ENCODE data around the gene SCNN1B. TPM values are rescaled to one million over a fixed set of nuclear protein-coding genes. Genes with fewer than 3 reads are reported as not detected.

Gene SCNN1B
- total RNA-seq, 2 donors from 2014 or later: 9.2 to 11.8 TPM

GRCh38 chr16:23374721-23375510, 72.8 kb downstream of the SCNN1B start:
- H3K27ac ChIP-seq: no peak overlapping the region
- DNase-seq (ENCODE audit: low spot score): no peak
- H3K9me3 ChIP-seq: no peaks in the 10 kb centered on the region
- TF ChIP-seq POLR2AphosphoS5 (IDR thresholded peaks at IDR 0.05) (no peak), CTCF (IDR thresholded peaks at IDR 0.05) (no peak), POLR2A (IDR thresholded peaks at IDR 0.05) (no peak)
- H3K36me3 ChIP-seq: no peaks in the 10 kb centered on the region
- WGBS: 80% methylated on average over 17 of the region's 17 CpGs
- H3K4me1 ChIP-seq (replicated peaks): no peaks in the 10 kb centered on the region
- intact Hi-C loops (cut with DNase I): no loop called here
- H3K27me3 ChIP-seq (replicated peaks; ENCODE audit: insufficient read depth): no peaks in the 10 kb centered on the region
- H3K4me3 ChIP-seq: no peak overlapping the region

- Histone ChIP-seq H3K4me1 (replicated peaks) (no peaks in the 10 kb centered on the region), H3K27ac (no peak overlapping the region), H3K36me3 (no peaks in the 10 kb centered on the region), H3K9me3 (no peaks in the 10 kb centered on the region), H3K4me3 (no peak overlapping the region), H3K27me3 (replicated peaks; ENCODE audit: insufficient read depth) (no peaks in the 10 kb centered on the region)
- TF ChIP-seq POLR2A (IDR thresholded peaks at IDR 0.05) (no peak), CTCF (IDR thresholded peaks at IDR 0.05) (no peak), POLR2AphosphoS5 (IDR thresholded peaks at IDR 0.05) (no peak)
- intact Hi-C loops (cut with DNase I): no loop called here
- WGBS: 89% methylated on average over 7 of the region's 7 CpGs
- DNase-seq (ENCODE audit: low spot score): no peak
Measured at GRCh38 chr16:23375643-23376042, 73.5 kb downstream of the SCNN1B start.

GRCh38 chr16:23377071-23377931, 75.2 kb downstream of the SCNN1B start:
- no peak for DNase-seq (ENCODE audit: low spot score)
- TF ChIP-seq CTCF (IDR thresholded peaks at IDR 0.05) (no peak), POLR2AphosphoS5 (IDR thresholded peaks at IDR 0.05) (no peak), POLR2A (IDR thresholded peaks at IDR 0.05) (no peak)
- H3K27ac ChIP-seq: no peak overlapping the region
- no peaks in the 10 kb centered on the region for H3K36me3 ChIP-seq
- H3K4me3 ChIP-seq: no peak overlapping the region
- WGBS: 83% methylated on average over 9 of the region's 9 CpGs
- H3K9me3 ChIP-seq: no peaks in the 10 kb centered on the region
- H3K27me3 ChIP-seq (replicated peaks; ENCODE audit: insufficient read depth): no peaks in the 10 kb centered on the region
- intact Hi-C loops (cut with DNase I): no loop called here
- no peaks in the 10 kb centered on the region for H3K4me1 ChIP-seq (replicated peaks)

- 83% methylated on average over 8 of the region's 8 CpGs for WGBS
- H3K4me1 ChIP-seq (replicated peaks): no peaks in the 10 kb centered on the region
- intact Hi-C loops (cut with DNase I): no loop called here
Measured at GRCh38 chr16:23378256-23378655, 76.2 kb downstream of the SCNN1B start.

More at GRCh38 chr16:23378256-23378655, 76.2 kb downstream of the SCNN1B start:
- no peak for DNase-seq (ENCODE audit: low spot score)
- Histone ChIP-seq H3K36me3 (no peaks in the 10 kb centered on the region), H3K27me3 (replicated peaks; ENCODE audit: insufficient read depth) (no peaks in the 10 kb centered on the region), H3K4me3 (no peak overlapping the region), H3K27ac (no peak overlapping the region), H3K9me3 (no peaks in the 10 kb centered on the region)
- TF ChIP-seq POLR2A (IDR thresholded peaks at IDR 0.05) (no peak), POLR2AphosphoS5 (IDR thresholded peaks at IDR 0.05) (no peak), CTCF (IDR thresholded peaks at IDR 0.05) (no peak)
